Right lobe of liver (tissue), 4 donors: ENCODE data around the gene PHF1.

Experiments
- POLR2A ChIP-seq: fragments of 450-650 bp; IDR thresholded peaks from one replicate; pipeline ENCODE4 v1.6.1; 2017; ENCODE audit warnings: antibody characterized with exemption, mild to moderate bottlenecking
- TF ChIP-seq, protein P1 (sequence below), 4 donors: fragments of 200-600 bp in 3 of 4; fragments of 450-650 bp in 1 of 4; IDR thresholded peaks; one replicate each; pipeline versions ENCODE4 v1.5.1 to v1.8.0; 2016 to 2022; ENCODE audit warnings: antibody characterized with exemption in 4 of 4, mild to moderate bottlenecking in 2 of 4
- donor health status: DM: no; HTN: no; CAD: no.
- donor health status: DM: no; HTN: no; CAD: no.
- donor health status: DM: no; HTN: yes; CAD: no.

DNA sequence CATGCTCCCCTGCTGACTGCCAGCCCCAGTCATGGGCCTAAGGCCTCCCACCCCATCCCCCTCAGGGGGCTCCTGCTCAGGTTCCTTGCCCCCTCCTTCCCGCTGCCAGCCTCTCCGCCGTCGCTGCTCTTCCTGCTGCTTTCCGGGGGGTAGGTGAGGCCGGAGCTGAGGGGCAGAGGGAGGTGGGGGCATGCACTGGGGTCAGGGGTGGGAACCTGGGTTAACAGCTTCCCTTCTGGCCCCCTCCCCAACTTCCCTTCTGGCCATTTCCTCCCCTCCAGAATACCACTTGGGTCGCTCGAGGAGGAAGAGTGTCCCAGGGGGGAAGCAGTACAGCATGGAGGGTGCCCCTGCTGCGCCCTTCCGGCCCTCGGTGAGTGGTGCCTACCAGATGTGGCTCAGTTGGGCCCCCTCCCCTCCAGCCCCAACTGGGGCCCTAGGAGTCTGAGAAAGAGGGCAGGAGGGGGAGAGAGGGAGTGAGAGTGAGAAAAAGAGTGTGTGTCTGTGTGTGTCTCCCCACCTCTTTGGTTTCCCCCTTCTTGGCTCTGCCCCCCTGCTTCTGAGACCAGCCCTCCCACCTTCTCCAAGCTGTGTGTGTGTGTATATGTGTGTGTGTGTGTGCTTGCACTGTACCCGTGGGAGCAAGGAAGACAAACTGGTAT, 21.2 kb downstream of the PHF1 start:
- TF ChIP-seq, protein P1, sequence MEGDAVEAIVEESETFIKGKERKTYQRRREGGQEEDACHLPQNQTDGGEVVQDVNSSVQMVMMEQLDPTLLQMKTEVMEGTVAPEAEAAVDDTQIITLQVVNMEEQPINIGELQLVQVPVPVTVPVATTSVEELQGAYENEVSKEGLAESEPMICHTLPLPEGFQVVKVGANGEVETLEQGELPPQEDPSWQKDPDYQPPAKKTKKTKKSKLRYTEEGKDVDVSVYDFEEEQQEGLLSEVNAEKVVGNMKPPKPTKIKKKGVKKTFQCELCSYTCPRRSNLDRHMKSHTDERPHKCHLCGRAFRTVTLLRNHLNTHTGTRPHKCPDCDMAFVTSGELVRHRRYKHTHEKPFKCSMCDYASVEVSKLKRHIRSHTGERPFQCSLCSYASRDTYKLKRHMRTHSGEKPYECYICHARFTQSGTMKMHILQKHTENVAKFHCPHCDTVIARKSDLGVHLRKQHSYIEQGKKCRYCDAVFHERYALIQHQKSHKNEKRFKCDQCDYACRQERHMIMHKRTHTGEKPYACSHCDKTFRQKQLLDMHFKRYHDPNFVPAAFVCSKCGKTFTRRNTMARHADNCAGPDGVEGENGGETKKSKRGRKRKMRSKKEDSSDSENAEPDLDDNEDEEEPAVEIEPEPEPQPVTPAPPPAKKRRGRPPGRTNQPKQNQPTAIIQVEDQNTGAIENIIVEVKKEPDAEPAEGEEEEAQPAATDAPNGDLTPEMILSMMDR (IDR thresholded peaks at IDR 0.05) = no peak
- no peak for TF ChIP-seq POLR2A
